ENCODE measurements around the gene SFXN2.

The SFXN2 gene

GRCh38 chr10:102720775-102721301, 6.4 kb downstream of the SFXN2 start:
- H3K4me3 ChIP-seq (ENCODE audit: low read depth, low read length) = no peak overlapping the region
- TF ChIP-seq CTCF (IDR thresholded peaks at IDR 0.05; ENCODE audit: low read depth, low read length) = no peak
- H3K4me1 ChIP-seq = peaks cover 10% of the 10 kb centered on the region
- no peak for DNase-seq
- H3K27me3 ChIP-seq = no peaks in the 10 kb centered on the region
- peaks cover 7% of the 10 kb centered on the region; the same call in 1 of the 2 replicates for H3K36me3 ChIP-seq
- H3K9me3 ChIP-seq = no peaks in the 10 kb centered on the region

- H3K36me3 ChIP-seq = peaks cover 11% of the 10 kb centered on the region
- peaks cover 10% of the 10 kb centered on the region for H3K4me1 ChIP-seq
- no peaks in the 10 kb centered on the region for H3K27me3 ChIP-seq
- no peak for TF ChIP-seq CTCF (IDR thresholded peaks at IDR 0.05; ENCODE audit: low read depth, low read length)
- no peaks in the 10 kb centered on the region for H3K9me3 ChIP-seq
- no peak overlapping the region for H3K4me3 ChIP-seq (ENCODE audit: low read depth, low read length)
- DNase-seq = no peak
Observed at GRCh38 chr10:102721954-102722353, 7.5 kb downstream of the SFXN2 start.

- Histone ChIP-seq H3K9me3 (no peaks in the 10 kb centered on the region), H3K36me3 (peaks cover 21% of the 10 kb centered on the region), H3K27me3 (no peaks in the 10 kb centered on the region)
Observed at GRCh38 chr10:102723989-102724388, 9.6 kb downstream of the SFXN2 start.

GRCh38 chr10:102726274-102726673, 11.8 kb downstream of the SFXN2 start:
- no peak for TF ChIP-seq CTCF (IDR thresholded peaks at IDR 0.05; ENCODE audit: low read depth, low read length)
- DNase-seq = no peak
- H3K27me3 ChIP-seq = no peaks in the 10 kb centered on the region
- no peaks in the 10 kb centered on the region for H3K4me1 ChIP-seq
- H3K4me3 ChIP-seq (ENCODE audit: low read depth, low read length) = no peak overlapping the region
- H3K9me3 ChIP-seq = no peaks in the 10 kb centered on the region
- peaks cover 37% of the 10 kb centered on the region for H3K36me3 ChIP-seq

More at GRCh38 chr10:102723989-102724388, 9.6 kb downstream of the SFXN2 start:
- no peak for TF ChIP-seq CTCF (IDR thresholded peaks at IDR 0.05; ENCODE audit: low read depth, low read length)
- Histone ChIP-seq H3K4me1 (peaks cover 6% of the 10 kb centered on the region), H3K4me3 (ENCODE audit: low read depth, low read length) (no peak overlapping the region)
- no peak for DNase-seq

GRCh38 chr10:102727037-102727818, 12.8 kb downstream of the SFXN2 start:
- peaks cover 36% of the 10 kb centered on the region for H3K36me3 ChIP-seq
- DNase-seq = no peak
- TF ChIP-seq CTCF (IDR thresholded peaks at IDR 0.05; ENCODE audit: low read depth, low read length) = no peak

More at GRCh38 chr10:102727037-102727818, 12.8 kb downstream of the SFXN2 start:
- Histone ChIP-seq H3K27me3 (no peaks in the 10 kb centered on the region), H3K4me3 (ENCODE audit: low read depth, low read length) (no peak overlapping the region), H3K9me3 (no peaks in the 10 kb centered on the region), H3K4me1 (no peaks in the 10 kb centered on the region)

Measured in BE2C (cell line).